ENCODE data around the gene RAMP1.
"Not testable (repeated sequence)": the region's sequence is repeated elsewhere in the genome, so short reads cannot be mapped to it uniquely, and the experiment has no call there.

Gene RAMP1

DNA sequence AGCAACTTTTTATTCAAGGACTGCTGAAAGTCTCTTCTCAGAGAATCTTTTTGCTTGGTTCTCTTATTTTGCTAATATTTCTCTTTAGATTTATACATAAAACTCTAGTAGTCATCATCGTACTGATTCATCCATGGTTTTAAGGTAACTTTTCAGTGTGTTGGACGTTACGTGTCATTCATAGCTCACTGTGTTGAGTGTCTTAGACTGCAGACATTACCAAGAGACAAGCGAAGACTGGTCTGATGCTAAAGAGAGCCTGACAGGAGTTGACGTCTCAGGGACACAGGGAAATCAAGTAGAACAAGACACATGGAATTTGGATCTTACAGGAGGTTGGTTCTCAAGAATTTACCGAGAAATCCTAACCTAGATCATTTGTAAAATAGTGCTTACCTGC lies 35.3 kb upstream of the RAMP1 start:
- H3K4me3 ChIP-seq (replicated peaks in 1 of 2; ENCODE audit: low read depth in 2 of 2, low read length in 2 of 2) = no peak overlapping the region
- no peak for DNase-seq (ENCODE audit: low read depth in 2 of 2)
- no peak for TF ChIP-seq CTCF (IDR thresholded peaks at IDR 0.05; ENCODE audit: low read depth, low read length)

- no peak for TF ChIP-seq CTCF (IDR thresholded peaks at IDR 0.05; ENCODE audit: low read depth, low read length)
- no peak overlapping the region for H3K4me3 ChIP-seq (replicated peaks in 1 of 2; ENCODE audit: low read depth in 2 of 2, low read length in 2 of 2)
- DNase-seq (ENCODE audit: low read depth in 2 of 2) = no peak
These were observed 31.9 kb upstream of the RAMP1 start for GRCh38 chr2:237827421-237827987.

- TF ChIP-seq CTCF (IDR thresholded peaks at IDR 0.05; ENCODE audit: low read depth, low read length) = no peak
These were observed 28.9 kb upstream of the RAMP1 start for GRCh38 chr2:237830522-237830921.

GRCh38 chr2:237833546-237833945 lies 25.9 kb upstream of the RAMP1 start:
- no peak for TF ChIP-seq CTCF (IDR thresholded peaks at IDR 0.05; ENCODE audit: low read depth, low read length)
- DNase-seq (ENCODE audit: low read depth in 2 of 2) = peak; percentile 37 to 63
- no peak overlapping the region for H3K4me3 ChIP-seq (replicated peaks in 1 of 2; ENCODE audit: low read depth in 2 of 2, low read length in 2 of 2)

More at GRCh38 chr2:237830522-237830921, 28.9 kb upstream of the RAMP1 start:
- no peak overlapping the region for H3K4me3 ChIP-seq (replicated peaks in 1 of 2; ENCODE audit: low read depth in 2 of 2, low read length in 2 of 2)
- DNase-seq (ENCODE audit: low read depth in 2 of 2) = no peak

DNA sequence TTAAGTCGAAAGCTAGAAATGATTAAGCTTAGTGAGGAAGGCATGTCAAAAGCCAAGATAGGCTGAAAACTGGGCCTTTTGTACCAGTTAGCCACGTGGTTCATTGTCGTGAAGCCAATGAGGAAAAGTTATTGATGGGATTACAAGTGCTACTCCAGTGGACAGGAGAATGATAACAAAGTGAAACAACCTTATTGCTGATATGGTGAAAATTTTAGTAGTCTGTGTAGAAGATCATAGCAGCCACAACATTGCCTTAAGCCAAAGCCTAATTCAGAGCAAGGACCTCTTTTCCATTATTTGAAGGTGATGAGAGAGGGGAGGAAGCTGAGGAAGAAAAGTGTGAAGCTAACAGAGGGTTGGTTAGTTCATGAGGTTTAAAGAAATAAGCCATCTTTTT lies 24.1 kb upstream of the RAMP1 start:
- TF ChIP-seq CTCF (IDR thresholded peaks at IDR 0.05; ENCODE audit: low read depth, low read length) = no peak
- H3K4me3 ChIP-seq (replicated peaks in 1 of 2; ENCODE audit: low read depth in 2 of 2, low read length in 2 of 2) = no peak overlapping the region
- no peak for DNase-seq (ENCODE audit: low read depth in 2 of 2)

DNA sequence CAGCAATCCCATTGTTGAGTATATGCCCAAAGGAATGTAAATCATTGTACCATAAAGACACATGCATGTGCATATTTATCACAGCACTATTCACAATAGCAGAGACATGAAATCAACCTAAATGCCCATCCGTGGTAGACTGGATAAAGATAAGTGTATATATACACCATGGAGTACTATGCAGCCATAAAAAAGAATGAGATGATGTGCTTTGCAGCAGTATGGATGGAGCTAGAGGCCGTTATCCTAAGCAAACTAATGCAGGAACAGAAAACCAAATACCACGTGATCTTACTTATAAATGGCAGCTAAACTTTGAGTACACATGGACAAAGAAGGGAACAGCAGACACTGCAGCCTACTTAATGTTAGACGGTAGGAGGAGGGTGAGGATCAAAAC lies 18.4 kb upstream of the RAMP1 start:
- H3K4me3 ChIP-seq (replicated peaks in 1 of 2; ENCODE audit: low read depth in 2 of 2, low read length in 2 of 2) = no peak overlapping the region
- TF ChIP-seq CTCF (IDR thresholded peaks at IDR 0.05; ENCODE audit: low read depth, low read length) = no peak
- DNase-seq (ENCODE audit: low read depth in 2 of 2) = no peak

- not testable (repeated sequence) for DNase-seq (ENCODE audit: low read depth in 2 of 2); H3K4me3 ChIP-seq (replicated peaks in 1 of 2; ENCODE audit: low read depth in 2 of 2, low read length in 2 of 2)
These were observed 10.5 kb upstream of the RAMP1 start for GRCh38 chr2:237848940-237849339.

All from cardiac fibroblast (primary cell).